ENCODE data around the gene JAKMIP1.

Gene JAKMIP1

GRCh38 chr4:6042293-6043063 is 157.9 kb downstream of the JAKMIP1 start:
- no peak for DNase-seq (ENCODE audit: low read depth, low spot score)

GRCh38 chr4:6041800-6042199 is 158.5 kb downstream of the JAKMIP1 start:
- DNase-seq (ENCODE audit: low read depth, low spot score), result no peak

GRCh38 chr4:6038711-6039110 is 161.6 kb downstream of the JAKMIP1 start:
- no peak for DNase-seq (ENCODE audit: low read depth, low spot score)

GRCh38 chr4:6035786-6036185 is 164.6 kb downstream of the JAKMIP1 start:
- no peak for DNase-seq (ENCODE audit: low read depth, low spot score)

GRCh38 chr4:6033381-6033780 is 167.0 kb downstream of the JAKMIP1 start:
- DNase-seq (ENCODE audit: low read depth, low spot score), result no peak

- DNase-seq (ENCODE audit: low read depth, low spot score), result no peak
Observed at GRCh38 chr4:6032249-6033244, 167.8 kb downstream of the JAKMIP1 start.

- no peak for DNase-seq (ENCODE audit: low read depth, low spot score)
Observed at GRCh38 chr4:6031846-6032245, 168.5 kb downstream of the JAKMIP1 start.

- DNase-seq (ENCODE audit: low read depth, low spot score), result no peak
Observed at GRCh38 chr4:6030679-6031078, 169.7 kb downstream of the JAKMIP1 start.

GRCh38 chr4:6029254-6029653 is 171.1 kb downstream of the JAKMIP1 start:
- DNase-seq (ENCODE audit: low read depth, low spot score), result no peak

- no peak for DNase-seq (ENCODE audit: low read depth, low spot score)
Observed at GRCh38 chr4:6028168-6028567, 172.2 kb downstream of the JAKMIP1 start.

- no peak for DNase-seq (ENCODE audit: low read depth, low spot score)
Observed at GRCh38 chr4:6027392-6027791, 173.0 kb downstream of the JAKMIP1 start.

GRCh38 chr4:6024313-6024960 is 175.9 kb downstream of the JAKMIP1 start:
- DNase-seq (ENCODE audit: low read depth, low spot score), result no peak

- DNase-seq (ENCODE audit: low read depth, low spot score), result no peak
Observed at GRCh38 chr4:6023731-6024130, 176.6 kb downstream of the JAKMIP1 start.

- DNase-seq (ENCODE audit: low read depth, low spot score), result no peak
Observed at GRCh38 chr4:6022607-6023288, 177.6 kb downstream of the JAKMIP1 start.

GRCh38 chr4:6021831-6022606 is 178.3 kb downstream of the JAKMIP1 start:
- DNase-seq (ENCODE audit: low read depth, low spot score), result no peak

- no peak for DNase-seq (ENCODE audit: low read depth, low spot score)
Observed at GRCh38 chr4:6020613-6021012, 179.7 kb downstream of the JAKMIP1 start.

GRCh38 chr4:6019316-6020263 is 180.8 kb downstream of the JAKMIP1 start:
- peak; percentile 12 for DNase-seq (ENCODE audit: low read depth, low spot score)

GRCh38 chr4:6018331-6018730 is 182.0 kb downstream of the JAKMIP1 start, which contains the start of gene C4orf50:
C4orf50 (minus strand) TSS chr4:6018431.
- no peak for DNase-seq (ENCODE audit: low read depth, low spot score)

GRCh38 chr4:6017800-6018199 is 182.5 kb downstream of the JAKMIP1 start:
- no peak for DNase-seq (ENCODE audit: low read depth, low spot score)

Data from iPS DF 19.7 (cell line).